OCI-LY1 (cell line): ENCODE results near the gene ACAN.

Experiments
- H2AFZ ChIP-seq: fragments of 200-600 bp; sonication (generic), shearing (Covaris generic); 2 replicates; pipeline ENCODE4 v1.6.0; 2014; ENCODE audit warnings: antibody characterized with exemption, mild to moderate bottlenecking, low read length
- H3F3A ChIP-seq: fragments of 200-600 bp; sonication (generic), shearing (Covaris generic); 2 replicates; pipeline ENCODE4 v1.6.0; 2014; ENCODE audit warnings: mild to moderate bottlenecking, antibody characterized with exemption, low read length, moderate library complexity; ENCODE audit not compliant: insufficient read depth
- H3K27ac ChIP-seq: fragments of 200-600 bp; sonication (generic); 2 replicates; pipeline ENCODE4 v1.5.1; 2014; ENCODE audit warnings: low read length, mixed run types, mild to moderate bottlenecking, low read depth; ENCODE audit not compliant: poor library complexity, severe bottlenecking
- H3K27me3 ChIP-seq: fragments of 200-600 bp; sonication (generic); 2 replicates; pipeline ENCODE4 v1.6.0; 2014; ENCODE audit warnings: antibody characterized with exemption, mild to moderate bottlenecking, low read length, moderate library complexity; ENCODE audit not compliant: insufficient read depth
- H3K36me3 ChIP-seq: fragments of 200-600 bp; sonication (generic); 2 replicates; pipeline ENCODE4 v1.6.1; 2014; ENCODE audit warnings: mild to moderate bottlenecking, antibody characterized with exemption, low read length, moderate library complexity, mixed read lengths; ENCODE audit not compliant: insufficient read depth
- H3K4me1 ChIP-seq: fragments of 200-600 bp; sonication (generic); 2 replicates; pipeline ENCODE4 v1.5.1; 2014; ENCODE audit warnings: mild to moderate bottlenecking, low read length, moderate library complexity; ENCODE audit not compliant: insufficient read depth, severe bottlenecking
- H3K4me2 ChIP-seq: fragments of 200-600 bp; sonication (generic), shearing (Covaris generic); 2 replicates; pipeline ENCODE4 v1.6.1; 2014; ENCODE audit warnings: low read length
- H3K4me3 ChIP-seq: fragments of 200-600 bp; sonication (generic); 2 replicates; pipeline ENCODE4 v1.5.1; 2014; ENCODE audit warnings: low read length, low read depth, mild to moderate bottlenecking, mixed read lengths; ENCODE audit not compliant: poor library complexity, severe bottlenecking
- H3K79me2 ChIP-seq: fragments of 200-600 bp; shearing (Covaris generic); 2 replicates; pipeline ENCODE4 v1.6.1; 2016; ENCODE audit warnings: mixed run types, low read length, mixed read lengths; ENCODE audit not compliant: insufficient read depth
- H3K9ac ChIP-seq: fragments of 200-600 bp; sonication (generic), shearing (Covaris generic); 2 replicates; pipeline ENCODE4 v1.6.1; 2014; ENCODE audit warnings: mild to moderate bottlenecking, low read length, mixed read lengths
- H3K9me2 ChIP-seq: fragments of 200-600 bp; sonication (generic), shearing (Covaris generic); 2 replicates; pipeline ENCODE4 v1.6.1; 2014; ENCODE audit warnings: low read depth, mild to moderate bottlenecking, low read length, mixed read lengths
- H3K9me3 ChIP-seq: fragments of 200-600 bp; shearing (Covaris generic); 2 replicates; pipeline ENCODE4 v1.6.1; 2014; ENCODE audit warnings: low read length, mixed read lengths
- H4K20me1 ChIP-seq: fragments of 200-600 bp; sonication (generic), shearing (Covaris generic); 2 replicates; pipeline ENCODE4 v1.6.0; 2016; ENCODE audit warnings: mild to moderate bottlenecking, low read length; ENCODE audit not compliant: insufficient read depth
- CTCF ChIP-seq: fragments of 200-600 bp; sonication (generic), shearing (Covaris generic); IDR thresholded peaks from 2 replicates; pipeline ENCODE4 v1.5.1; 2017; ENCODE audit warnings: mild to moderate bottlenecking, antibody characterized with exemption, low read length, moderate library complexity, mixed read lengths
- EZH2 ChIP-seq: fragments of 200-600 bp; sonication (generic), shearing (Covaris generic); IDR thresholded peaks from 2 replicates; pipeline ENCODE4 v1.8.0; 2017; ENCODE audit warnings: borderline replicate concordance, mixed run types, mild to moderate bottlenecking, antibody characterized with exemption, low read length, moderate library complexity, mixed read lengths

ACAN gene

GRCh38 chr15:88908697-88909621 is 105.7 kb downstream of the ACAN start:
- H4K20me1 ChIP-seq, result no peaks in the 10 kb centered on the region
- no peaks in the 10 kb centered on the region for H3K79me2 ChIP-seq
- peaks cover 18% of the 10 kb centered on the region for H3K4me1 ChIP-seq
- no peaks in the 10 kb centered on the region for H3K9me3 ChIP-seq
- no peak for TF ChIP-seq EZH2
- TF ChIP-seq CTCF, result no peak
- no peaks in the 10 kb centered on the region for H3K36me3 ChIP-seq
- no peak overlapping the region for H3K9ac ChIP-seq
- no peak overlapping the region for H3K4me2 ChIP-seq
- no peak overlapping the region for H3K4me3 ChIP-seq
- no peaks in the 10 kb centered on the region for H3K9me2 ChIP-seq
- no peaks in the 10 kb centered on the region for H3F3A ChIP-seq
- no peak overlapping the region for H2AFZ ChIP-seq
- H3K27ac ChIP-seq, result no peak overlapping the region
- no peaks in the 10 kb centered on the region for H3K27me3 ChIP-seq

- no peaks in the 10 kb centered on the region for H4K20me1 ChIP-seq
- no peak overlapping the region for H3K27ac ChIP-seq
- no peaks in the 10 kb centered on the region for H3K79me2 ChIP-seq
- H3K4me1 ChIP-seq, result peaks cover 18% of the 10 kb centered on the region
- no peaks in the 10 kb centered on the region for H3F3A ChIP-seq
- H2AFZ ChIP-seq, result no peak overlapping the region
- H3K9ac ChIP-seq, result no peak overlapping the region
- H3K27me3 ChIP-seq, result no peaks in the 10 kb centered on the region
- no peak overlapping the region for H3K4me3 ChIP-seq
- H3K9me2 ChIP-seq, result no peaks in the 10 kb centered on the region
- no peaks in the 10 kb centered on the region for H3K9me3 ChIP-seq
- no peaks in the 10 kb centered on the region for H3K36me3 ChIP-seq
- no peak for TF ChIP-seq CTCF
- no peak overlapping the region for H3K4me2 ChIP-seq
Observed at GRCh38 chr15:88909956-88910831, 107.0 kb downstream of the ACAN start.

- Histone ChIP-seq H3K27ac (no peak overlapping the region), H2AFZ (no peak overlapping the region), H3K9ac (no peak overlapping the region), H3K79me2 (no peaks in the 10 kb centered on the region), H3K4me1 (peaks cover 18% of the 10 kb centered on the region), H4K20me1 (no peaks in the 10 kb centered on the region), H3K4me2 (no peak overlapping the region), H3K4me3 (no peak overlapping the region), H3K36me3 (no peaks in the 10 kb centered on the region), H3F3A (no peaks in the 10 kb centered on the region), H3K27me3 (no peaks in the 10 kb centered on the region), H3K9me2 (no peaks in the 10 kb centered on the region), H3K9me3 (no peaks in the 10 kb centered on the region)
- TF ChIP-seq CTCF (no peak), EZH2 (no peak)
Observed at GRCh38 chr15:88911766-88912118, 108.5 kb downstream of the ACAN start.
